HL-60/S4 treated with phorbol 12-myristate 13-acetate at 8.2 ng/mL for 4 days and 3 days (cell line): ENCODE measurements around the gene ZBTB7C.

Experiments used
- in situ Hi-C: fragments of 300-500 bp; cut with MboI; formaldehyde crosslinking; loops from 2 replicates; pipeline ENCODE4 v1.15.0; 2022; ENCODE audit warnings: low sequenced_read_pairs

Gene ZBTB7C

GRCh38 chr18:48419277-48420022, 10.3 kb upstream of the ZBTB7C start:
- in situ Hi-C loops: no loop called here

DNA sequence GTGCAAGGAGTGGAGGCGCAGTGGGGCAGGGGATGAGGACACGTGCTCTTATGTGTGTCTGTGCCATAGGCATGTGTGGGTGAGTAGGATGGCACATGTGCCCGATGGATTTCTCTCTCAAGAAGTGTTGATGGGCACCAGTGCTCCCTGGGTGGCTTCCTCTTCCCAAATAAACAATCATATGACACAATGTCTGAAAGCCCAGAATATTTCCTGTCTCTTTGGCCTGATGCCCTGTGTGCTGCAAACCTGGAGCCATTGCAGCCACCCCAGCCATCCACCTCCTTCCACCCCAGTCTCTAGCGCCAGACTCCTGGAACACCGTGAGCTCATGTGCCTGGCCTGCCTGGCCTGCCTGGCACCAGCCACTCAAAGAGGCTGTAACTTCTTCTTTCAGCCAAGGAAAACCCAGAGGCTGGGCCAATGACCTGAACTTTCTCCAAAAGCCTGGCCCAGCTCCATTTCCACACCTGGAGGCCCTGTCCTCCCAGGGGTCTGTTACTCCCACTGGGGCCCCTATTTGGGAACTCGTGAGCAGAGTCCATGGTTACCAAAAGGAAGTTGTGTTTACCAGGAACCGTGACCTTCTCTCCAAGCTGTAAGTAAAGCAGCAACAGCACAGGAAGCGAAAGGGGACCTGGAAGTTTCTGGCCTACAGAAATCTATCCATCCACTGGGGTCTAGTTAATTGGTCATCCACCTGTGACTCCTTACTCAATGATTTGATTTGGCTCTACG, 9.5 kb upstream of the ZBTB7C start:
- in situ Hi-C loops: no loop called here

DNA sequence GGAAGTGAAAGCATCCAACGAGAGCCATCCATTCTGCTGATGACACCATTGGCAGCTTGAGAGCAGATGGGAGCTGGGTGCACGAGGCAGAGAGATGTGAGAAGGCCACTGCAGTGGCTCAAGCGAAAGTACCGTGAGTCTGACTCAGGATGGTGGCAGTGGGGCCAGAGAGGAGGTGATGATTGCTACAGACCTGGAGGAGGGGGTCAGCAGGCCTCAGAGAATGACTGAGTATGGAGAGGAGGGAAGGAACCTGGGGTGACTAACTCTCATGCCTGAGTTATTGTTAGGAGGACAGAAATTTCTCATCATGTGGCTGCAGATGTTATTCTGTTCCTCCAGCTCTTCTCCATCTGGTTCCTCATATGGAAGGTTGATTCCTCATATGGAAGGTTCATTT, 8.8 kb upstream of the ZBTB7C start:
- in situ Hi-C loops: no loop called here

DNA sequence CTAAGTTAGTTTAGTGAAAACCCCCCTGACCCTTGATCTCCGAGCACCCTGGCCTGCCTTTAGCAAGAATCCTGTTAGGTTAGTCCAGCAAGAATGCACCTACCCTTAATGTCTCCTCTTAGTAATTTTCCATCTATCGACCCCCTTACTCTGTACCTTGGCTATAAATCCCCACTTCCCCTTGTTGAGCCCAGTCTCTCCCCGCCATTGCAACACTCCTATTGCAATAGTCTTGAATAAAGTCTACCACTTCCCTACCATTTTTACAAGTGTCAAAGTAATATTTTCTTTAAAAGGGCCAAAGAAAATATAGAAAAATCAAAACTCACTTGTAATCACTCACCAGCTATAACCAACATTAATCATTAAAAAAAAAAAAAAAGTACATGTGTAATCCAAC, 4.2 kb upstream of the ZBTB7C start:
- in situ Hi-C loops: no loop called here

- in situ Hi-C loops: no loop called here
Observed at GRCh38 chr18:48412339-48412929, 3.3 kb upstream of the ZBTB7C start.

GRCh38 chr18:48410095-48410920, 1.1 kb upstream of the ZBTB7C start:
- in situ Hi-C loops: no loop called here

DNA sequence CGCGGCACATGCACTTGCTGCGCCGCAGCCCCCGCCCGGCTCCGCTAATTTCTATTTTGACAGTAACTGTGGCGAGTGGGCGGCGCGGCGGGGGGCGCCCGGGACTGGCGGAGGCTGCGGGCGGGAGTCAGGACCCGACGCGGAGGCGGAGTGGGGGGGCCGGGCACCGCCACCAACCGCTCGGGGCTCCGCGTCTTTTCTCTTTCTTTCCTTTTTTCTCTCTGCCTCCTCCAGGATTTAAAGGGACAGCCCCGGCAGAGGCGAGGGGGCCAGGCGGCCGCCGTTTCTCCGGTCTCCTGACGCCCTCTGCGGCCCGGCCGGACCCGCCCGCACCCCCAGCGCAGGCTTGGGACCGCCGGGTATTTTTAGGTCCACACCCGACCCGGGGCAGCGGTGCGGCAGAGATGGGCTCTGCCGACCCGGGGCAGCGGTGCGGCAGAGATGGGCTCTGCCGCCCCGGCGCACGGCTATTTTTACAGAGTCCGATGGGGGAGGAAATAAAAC, 460 bp upstream of the ZBTB7C start:
- in situ Hi-C loops: no loop called here

DNA sequence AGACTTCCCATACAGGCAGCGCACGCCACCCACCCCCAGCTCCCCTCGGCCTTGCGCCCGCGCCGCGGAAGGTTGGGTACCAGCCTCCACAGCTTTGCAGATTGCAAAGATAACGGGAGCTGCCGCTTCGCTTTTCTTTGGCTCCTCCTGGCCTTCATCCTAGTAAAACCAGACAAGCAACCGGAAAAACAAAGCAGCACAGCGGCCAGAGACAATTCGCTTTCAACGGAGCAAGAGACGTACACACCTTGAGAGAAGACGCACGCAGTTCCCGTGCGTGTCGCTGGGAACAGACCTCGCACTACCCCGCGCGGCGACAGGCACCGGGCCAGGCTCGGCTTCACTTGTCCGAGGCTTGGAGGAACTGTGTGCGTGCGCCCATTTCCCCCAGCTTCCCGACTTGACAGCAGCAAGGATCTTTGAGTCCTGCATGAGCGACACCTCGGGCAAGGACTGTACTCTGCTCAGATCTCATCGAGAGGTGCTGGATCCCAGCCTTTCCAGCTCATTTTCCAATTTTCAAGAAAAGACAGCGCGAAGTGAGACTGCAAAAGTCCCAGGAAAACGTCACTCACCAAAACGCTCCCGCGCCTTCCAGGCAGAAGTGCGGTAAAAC, 964 bp downstream of the ZBTB7C start:
- in situ Hi-C loops: no loop called here

- in situ Hi-C loops: no loop called here
Observed at GRCh38 chr18:48407358-48407757, 1.8 kb downstream of the ZBTB7C start.

- in situ Hi-C loops: no loop called here
Observed at GRCh38 chr18:48405978-48406377, 3.2 kb downstream of the ZBTB7C start.

DNA sequence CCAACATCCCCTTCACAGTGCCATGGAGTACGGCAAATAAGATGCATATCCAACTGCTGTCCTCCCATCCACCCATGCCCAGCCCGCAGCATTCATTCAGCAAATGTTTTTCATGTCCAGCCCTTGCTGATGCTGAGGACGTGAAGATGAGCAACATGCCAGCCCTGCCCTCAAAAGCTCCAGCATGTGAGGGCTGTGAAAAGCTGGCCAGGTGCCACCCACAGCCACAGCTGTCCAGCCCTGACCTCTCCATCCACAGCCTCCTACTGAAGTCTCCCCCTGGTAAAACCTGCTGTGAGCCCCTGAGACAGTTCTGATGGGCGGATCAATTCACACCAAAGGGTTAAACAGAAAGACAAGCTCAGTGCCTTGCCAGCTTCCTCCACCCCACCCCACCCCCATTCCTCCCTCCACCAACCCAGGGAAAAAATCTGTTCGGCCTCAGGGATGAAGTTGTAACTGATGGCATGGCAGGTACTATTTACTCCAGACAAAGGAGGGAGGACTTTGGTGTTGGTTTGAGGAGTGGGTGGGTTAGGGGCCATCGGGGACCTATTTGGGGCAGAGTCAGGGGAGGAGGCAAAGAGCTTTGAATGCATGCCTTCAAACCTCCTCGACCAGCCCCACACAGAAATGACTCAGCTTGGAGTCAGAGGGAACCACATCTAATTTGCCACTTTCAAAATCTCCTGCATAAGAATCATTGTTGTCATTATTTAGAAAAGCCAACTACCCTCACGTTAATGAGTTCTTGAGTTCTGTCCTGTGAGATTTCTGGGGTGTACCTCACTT, 4.3 kb downstream of the ZBTB7C start:
- in situ Hi-C loops: no loop called here

- in situ Hi-C loops: no loop called here
Observed at GRCh38 chr18:48402953-48403352, 6.2 kb downstream of the ZBTB7C start.

- in situ Hi-C loops: no loop called here
Observed at GRCh38 chr18:48399303-48400075, 9.7 kb downstream of the ZBTB7C start.

- in situ Hi-C loops: no loop called here
Observed at GRCh38 chr18:48398074-48398473, 11.1 kb downstream of the ZBTB7C start.

- in situ Hi-C loops: no loop called here
Observed at GRCh38 chr18:48397021-48397420, 12.2 kb downstream of the ZBTB7C start.

DNA sequence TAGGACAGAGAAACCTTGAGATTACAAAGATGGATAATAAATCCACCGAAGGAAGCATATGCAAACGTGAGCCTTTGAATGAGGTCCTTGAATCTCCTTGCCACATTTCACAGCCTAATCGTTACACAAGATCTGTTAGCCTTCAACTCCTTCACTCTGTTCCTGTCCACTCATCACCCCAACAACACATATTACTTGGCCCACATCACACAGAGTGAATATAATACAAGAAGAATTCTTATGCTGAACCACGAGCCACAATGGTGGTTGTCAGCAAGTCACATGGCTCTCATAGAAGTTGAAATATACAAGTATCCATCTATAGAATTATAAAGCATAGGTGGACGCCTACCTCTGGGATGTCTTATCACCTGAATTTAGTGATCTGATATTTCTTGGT, 12.6 kb downstream of the ZBTB7C start:
- in situ Hi-C loops: no loop called here

DNA sequence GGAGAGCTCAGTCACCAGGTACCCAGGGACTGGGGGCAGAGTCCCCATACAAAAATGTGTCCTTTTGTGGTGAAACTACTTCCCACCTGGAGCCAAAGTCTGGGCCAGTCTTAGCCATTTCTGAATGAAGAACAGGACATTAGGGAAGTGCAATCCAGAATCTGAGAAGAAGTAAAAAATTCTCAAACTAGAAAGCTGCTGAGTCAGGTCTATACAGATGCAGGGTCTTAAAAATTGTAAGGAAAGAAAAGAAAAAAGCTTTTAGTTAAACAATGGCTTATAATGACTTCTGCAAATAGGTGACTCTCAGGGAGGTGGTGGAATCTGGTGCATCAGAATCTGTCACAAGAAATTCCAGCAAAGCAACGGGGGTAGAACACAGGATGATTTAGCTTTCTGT, 13.5 kb downstream of the ZBTB7C start:
- in situ Hi-C loops: no loop called here

DNA sequence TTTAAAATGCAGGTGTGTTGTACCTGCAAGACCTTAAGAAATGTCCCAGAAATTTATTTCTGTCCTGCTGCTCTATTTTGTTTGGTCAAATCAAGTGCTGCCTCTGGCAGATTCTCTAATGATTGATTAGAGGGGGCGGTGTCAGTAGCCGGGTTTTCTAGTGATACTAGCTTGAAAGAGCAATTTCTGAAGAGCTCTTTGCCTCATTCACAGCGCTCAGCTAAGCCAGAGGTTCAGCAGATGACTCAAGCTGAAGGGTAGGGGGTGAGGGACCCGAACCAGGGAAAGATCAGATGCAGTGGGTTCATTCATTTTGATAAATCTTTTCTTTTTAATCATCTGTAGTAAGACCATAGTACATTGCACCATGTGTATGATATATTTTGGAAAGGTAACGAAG, 15.0 kb downstream of the ZBTB7C start:
- in situ Hi-C loops: no loop called here

DNA sequence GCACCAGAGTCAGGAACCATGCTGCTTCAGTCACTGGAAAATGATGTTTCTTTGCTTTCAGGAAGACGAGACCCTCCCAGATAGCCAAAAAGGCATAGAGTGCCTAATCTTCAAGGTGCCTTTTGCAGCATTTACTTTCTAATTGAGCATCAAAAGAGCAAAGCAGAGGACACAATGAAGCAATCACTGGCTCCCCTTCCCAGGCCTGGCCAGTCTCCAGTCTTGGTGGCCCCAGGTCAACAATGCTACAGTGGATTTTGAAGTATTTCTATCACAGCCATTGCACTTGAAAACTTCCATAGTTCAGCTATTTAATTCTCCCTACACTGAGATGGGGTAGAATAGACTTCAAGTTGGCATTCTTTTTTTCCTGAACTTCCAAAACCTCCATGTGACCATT, 15.4 kb downstream of the ZBTB7C start:
- in situ Hi-C loops: no loop called here
